CD4-positive, alpha-beta T cell treated with Interferon alpha-2 for 1 hour (primary cell): ENCODE measurements around the gene KRT79.

Experiments
- DNase-seq, 2 donors: peaks; one replicate each; pipeline ENCODE4 v3.0.0-alpha.2; 2020 to 2022

Gene KRT79

DNA sequence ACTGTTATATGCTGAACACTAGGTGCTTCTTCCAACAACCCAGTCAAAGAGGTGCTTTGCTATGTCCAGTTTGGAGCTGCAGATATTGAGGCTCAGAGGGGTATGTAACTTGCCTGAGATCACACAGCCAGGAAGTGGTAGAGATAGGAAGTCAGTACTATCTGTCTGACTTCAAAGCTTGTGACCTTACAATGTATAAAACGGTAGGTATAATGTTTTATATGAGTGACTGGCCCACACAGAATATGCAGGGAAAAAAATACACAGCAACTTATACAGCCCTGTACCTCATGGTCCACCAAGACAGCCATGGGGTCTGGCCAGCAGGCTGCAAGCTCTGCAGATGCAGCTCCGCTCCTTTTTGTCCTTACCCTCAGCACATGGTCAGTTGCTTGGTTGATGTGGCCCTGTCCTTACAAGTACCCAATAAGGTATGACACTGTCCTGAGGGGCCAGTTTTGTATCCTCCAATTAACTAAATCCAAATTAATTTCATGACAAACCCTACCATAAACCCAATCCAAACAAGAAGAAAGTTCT, 16.3 kb downstream of the KRT79 start:
- DNase-seq, result no peak

DNA sequence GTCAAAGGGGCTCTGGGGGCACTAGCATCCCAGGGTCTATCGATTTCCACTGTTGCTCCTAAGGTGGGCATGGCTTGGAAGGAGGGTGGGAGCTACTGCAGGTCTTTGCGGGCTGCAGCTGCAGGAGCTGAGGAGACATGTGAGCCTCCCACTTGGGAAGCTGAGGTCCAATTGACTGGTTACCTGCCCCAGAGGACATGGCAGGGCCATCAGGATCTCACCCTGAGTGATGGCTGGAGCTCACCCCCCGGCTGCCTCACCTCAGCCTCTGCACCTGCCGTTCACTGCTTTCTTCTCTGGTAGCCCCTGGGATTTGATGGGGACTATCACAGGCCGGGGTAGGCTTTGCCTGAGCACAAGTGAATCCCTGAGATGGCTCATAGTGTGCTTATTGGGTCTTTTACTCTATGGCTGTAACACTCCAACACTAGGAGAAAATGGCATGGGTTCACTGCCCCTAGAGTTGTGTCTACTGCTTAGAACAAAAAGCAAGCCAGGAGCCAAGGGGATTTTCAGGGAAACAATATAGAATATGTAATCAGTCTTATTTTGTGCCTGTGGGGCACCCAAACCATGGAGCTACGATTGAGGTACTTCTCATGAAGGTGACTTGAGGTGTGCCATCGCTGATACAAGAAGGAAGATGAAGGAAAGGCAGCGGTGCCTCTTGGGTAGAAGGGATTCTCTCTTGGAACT, 17.0 kb downstream of the KRT79 start:
- no peak for DNase-seq

DNA sequence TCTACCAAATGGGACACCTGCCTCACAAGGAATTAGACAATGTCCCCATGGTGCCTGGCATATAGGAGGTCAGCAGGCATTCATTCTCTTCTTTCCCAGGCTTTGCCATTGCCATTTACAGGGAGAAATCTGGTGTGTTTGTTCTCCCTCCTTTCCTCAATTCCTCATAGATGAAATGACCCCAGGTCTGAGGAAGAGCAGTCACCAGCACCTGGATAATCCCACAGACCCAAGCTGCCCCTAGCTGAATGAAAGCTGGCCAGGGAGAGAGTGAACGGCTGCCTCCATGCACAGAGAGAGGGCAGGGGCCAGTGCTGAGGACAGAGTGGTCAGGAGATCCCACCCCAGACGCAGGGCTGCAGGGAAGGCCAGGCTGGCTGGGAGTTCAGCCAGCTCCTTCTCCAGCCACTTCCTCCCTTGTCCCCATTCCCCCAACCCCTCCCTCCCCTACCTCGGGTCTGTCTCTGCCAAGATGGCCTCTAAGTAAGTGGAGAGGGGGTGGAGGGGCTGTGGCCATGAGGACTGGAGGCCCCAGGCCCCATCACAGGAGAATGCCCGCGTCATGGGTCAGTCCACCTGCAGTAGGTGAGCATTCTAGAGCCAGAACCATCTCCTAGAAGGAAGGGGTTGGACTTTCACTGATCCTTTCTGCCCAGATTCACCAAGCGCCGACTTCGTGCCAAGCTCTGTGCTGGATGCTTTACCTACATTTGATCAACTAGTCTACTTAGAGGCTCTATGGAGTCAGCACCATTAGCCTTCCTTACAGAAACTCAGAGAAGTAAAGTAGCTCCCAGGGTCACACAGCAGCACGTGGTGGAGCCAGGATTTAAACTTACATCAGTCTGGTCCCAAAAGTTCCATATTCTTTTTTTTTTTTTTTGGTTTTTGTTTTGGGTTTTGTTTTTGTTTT, 18.2 kb downstream of the KRT79 start:
- no peak for DNase-seq

- no peak for DNase-seq
These were observed 18.9 kb downstream of the KRT79 start for GRCh38 chr12:52815161-52815560.

DNA sequence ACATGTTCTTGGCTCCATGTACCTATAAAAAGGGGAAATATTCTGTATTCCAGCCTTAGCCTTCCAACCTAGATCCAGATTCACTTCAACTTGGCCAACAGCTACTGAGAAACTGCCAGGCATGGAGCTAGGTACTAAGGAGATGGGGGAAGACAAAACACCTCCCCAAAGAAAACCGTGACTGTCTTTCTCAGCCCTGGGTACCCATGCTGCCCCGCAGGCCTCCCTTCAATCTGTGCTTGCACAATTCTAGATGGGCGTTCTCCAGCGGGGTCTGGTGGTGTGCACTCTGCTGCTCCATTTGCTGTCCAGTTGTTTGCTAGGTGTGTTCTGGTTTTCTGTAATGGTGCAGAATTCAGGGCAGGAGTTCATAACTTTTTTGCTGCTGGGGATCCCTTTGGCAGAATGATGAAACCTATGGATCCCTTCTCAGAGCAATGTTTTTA, 19.4 kb downstream of the KRT79 start:
- DNase-seq, result no peak

DNA sequence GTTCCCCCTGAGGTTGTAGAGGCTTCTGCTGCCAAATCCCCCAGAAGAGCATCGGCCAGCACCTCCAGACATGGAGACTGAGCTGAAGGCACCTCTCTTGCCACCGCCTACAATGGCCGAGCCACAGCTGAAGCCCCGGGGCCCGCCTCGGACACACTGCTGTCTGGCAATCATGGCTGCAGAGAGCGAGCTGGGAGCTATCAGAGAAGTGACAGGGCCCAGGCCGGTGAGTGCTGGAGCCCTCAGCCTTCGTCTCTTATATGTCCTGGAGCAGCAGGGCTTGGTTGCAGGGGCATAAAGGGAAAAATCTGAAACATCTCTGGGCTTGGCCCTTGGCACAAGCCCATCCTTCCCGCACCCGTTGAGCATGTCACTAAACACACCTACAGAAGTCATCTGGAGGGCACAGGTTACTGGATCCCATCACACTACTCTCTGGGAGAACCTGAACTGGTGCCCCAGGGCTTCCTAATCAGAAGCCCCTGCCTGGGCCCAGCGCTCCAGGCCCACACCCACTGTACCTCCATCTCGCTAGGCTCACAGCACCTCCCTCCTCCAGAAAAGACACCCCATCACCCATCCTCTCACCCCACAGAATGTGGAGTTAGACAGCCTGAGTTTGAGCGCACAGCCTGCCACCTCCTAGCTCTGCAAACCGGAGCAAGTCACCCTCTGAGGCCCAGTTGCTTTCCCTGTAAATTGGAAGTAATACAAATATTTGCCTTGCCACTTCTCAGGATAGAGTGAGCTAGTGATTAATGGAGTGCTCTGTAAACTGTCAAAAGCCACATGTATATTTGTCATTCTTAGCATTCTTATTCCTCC, 20.0 kb downstream of the KRT79 start, which contains the start of gene KRT4:
KRT4 (minus strand) TSS at position 232 of the 825 bp plus-strand sequence; CDS start at position 174, 58 bp downstream.
- no peak for DNase-seq

- no peak for DNase-seq
These were observed 20.8 kb downstream of the KRT79 start for GRCh38 chr12:52813203-52813819.

- DNase-seq, result no peak
These were observed 21.4 kb downstream of the KRT79 start for GRCh38 chr12:52812749-52813148.

- no peak for DNase-seq
These were observed 22.1 kb downstream of the KRT79 start for GRCh38 chr12:52812073-52812400.

GRCh38 chr12:52811191-52812072, 22.7 kb downstream of the KRT79 start:
- no peak for DNase-seq

GRCh38 chr12:52810554-52810953, 23.6 kb downstream of the KRT79 start:
- DNase-seq, result no peak

DNA sequence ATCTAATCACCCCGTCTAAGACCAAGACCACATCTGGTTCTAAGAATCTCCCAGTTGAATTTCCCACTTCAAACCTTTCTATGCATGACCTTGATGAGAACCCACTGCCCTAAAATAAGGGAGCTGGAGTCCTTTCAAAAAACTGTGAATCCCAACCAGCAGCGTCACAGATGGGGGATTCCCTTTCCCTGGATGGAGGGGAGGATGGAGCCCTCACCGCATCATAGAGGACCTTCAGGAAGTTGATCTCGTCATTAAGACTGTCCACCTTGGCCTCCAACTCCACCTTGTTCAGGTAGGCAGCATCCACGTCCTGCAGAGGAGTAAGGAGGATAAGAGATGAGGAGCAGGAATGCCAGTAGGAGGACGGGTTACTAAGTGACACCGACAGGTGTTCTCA, 24.9 kb downstream of the KRT79 start:
- DNase-seq, result no peak

DNA sequence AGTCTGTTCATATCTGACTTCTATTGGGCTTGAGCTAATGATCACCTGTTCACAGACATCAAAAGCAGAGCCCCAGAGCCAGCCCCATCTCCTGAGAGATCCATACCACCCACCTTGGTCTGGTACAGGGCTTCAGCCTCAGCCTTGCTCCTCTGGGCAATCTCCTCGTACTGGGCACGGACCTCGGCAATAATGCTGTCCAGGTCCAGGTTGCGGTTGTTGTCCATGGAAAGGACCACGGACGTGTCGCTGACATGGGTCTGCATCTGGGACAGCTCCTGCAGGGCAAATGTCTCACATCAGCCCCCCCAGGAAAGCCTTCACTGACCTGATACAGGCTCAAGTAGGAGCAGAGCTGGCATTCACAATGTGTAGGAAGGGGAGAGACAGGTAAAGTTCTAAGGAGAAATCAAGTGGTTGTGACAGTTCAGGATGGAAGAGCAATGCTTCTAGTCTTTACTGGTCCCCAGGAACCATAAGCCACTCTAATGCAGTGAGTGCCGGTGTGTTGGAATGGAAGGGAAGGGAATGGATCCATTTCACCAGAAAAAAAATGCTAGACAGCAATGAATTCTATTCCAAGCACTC, 25.4 kb downstream of the KRT79 start:
- no peak for DNase-seq

DNA sequence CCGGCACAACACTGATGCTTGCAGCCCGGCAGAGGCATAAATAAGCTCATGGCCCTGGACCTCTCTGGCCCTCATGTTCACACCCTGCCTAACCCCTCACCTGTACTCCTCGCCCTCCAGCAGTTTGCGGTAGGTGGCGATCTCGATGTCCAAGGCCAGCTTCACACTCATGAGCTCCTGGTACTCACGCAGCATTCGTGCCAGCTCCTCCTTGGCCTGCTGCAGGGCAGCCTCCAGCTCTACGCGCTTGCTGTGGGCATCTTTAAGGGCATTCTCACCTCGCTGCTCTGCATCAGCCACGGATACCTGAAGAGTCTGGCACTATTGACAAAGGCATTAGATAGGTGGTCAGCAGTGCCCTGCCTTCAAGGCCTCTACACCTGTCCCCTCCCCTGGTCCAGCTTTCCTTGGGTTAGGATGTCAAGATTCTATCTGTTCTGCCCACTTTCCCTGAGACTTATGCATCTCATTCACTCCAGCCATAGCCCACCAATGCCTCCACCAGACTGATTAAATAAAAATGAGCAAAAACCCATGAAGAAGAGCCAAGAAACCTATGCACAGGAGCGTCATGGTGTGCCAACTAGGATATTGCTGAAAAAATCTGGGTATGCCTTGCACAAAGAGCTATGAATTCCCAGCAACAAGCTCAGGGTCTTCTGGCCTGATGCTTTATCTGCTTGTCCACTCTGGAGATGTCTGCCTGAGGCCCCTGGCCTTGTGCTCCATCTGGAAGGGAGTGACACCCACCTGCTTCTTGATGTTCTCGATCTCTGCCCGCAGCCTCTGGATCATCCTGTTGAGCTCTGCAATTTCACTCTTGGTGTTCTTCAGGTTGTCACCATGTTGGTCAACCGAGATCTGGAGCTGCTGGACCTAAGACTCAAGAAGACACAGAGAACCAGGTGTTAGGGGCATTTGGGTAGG, 26.3 kb downstream of the KRT79 start:
- no peak for DNase-seq

GRCh38 chr12:52806821-52807543, 27.1 kb downstream of the KRT79 start:
- DNase-seq, result no peak

- no peak for DNase-seq
These were observed 27.8 kb downstream of the KRT79 start for GRCh38 chr12:52806169-52806811.

DNA sequence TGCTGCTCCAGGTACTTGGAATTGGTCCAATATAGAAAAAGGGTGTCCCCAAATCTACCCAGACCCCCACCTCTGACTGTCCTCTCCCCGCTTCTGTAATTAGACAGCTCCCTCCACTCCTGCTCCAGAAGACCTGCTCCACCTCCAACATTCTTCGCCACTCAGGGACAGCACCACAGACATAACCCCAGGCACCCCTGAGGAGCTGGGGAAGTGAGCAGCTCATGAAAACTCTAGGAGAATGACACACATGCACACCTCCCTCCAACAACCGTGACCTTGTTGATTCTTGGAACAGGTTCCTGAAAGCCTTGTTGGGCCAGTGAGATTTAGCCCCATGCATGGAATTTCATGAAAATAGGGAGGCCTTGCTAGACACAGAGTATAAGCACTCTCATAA, 28.4 kb downstream of the KRT79 start:
- DNase-seq, result no peak

DNA sequence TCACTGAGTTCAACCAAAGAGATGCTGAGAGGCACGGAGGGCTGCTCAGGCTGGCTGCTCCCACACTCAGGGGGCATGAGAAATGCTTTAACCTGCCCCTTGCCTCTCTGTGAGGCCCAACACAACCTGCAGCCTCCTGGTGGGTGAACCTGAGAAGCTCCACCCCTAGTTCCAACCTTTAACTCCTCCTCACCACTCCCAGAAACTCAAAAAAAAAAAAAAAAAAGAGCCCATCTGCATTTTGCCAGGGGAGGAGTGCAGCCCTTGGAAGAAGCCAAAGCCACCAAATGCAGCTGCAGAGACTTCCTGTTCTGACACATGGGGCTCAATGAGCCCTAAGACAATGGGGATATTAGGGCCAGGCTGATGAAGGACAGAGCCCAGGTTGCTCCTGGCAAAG, 29.1 kb downstream of the KRT79 start:
- no peak for DNase-seq

GRCh38 chr12:52802442-52802841, 31.7 kb downstream of the KRT79 start:
- no peak for DNase-seq
